Astrocyte (in vitro differentiated cells and primary cell): Measurements from ENCODE around the gene TTC33.

Experiments used
- CTCF ChIP-seq: IDR thresholded peaks from 2 replicates; pipeline ENCODE4 v1.5.1; 2011; ENCODE audit warnings: low read depth, mild to moderate bottlenecking, inconsistent platforms, low read length, moderate library complexity; ENCODE audit not compliant: insufficient read depth
- EZH2 ChIP-seq: IDR thresholded peaks from 2 replicates; pipeline ENCODE4 v1.6.1; 2012; ENCODE audit warnings: mild to moderate bottlenecking, low read length, inconsistent platforms; ENCODE audit not compliant: insufficient read depth

GRCh38 chr5:40490464-40491111 is 265.2 kb downstream of the TTC33 start:
- TF ChIP-seq CTCF (no peak), EZH2 (no peak)
